ENCODE measurements around the gene B2M.

B2M gene

DNA sequence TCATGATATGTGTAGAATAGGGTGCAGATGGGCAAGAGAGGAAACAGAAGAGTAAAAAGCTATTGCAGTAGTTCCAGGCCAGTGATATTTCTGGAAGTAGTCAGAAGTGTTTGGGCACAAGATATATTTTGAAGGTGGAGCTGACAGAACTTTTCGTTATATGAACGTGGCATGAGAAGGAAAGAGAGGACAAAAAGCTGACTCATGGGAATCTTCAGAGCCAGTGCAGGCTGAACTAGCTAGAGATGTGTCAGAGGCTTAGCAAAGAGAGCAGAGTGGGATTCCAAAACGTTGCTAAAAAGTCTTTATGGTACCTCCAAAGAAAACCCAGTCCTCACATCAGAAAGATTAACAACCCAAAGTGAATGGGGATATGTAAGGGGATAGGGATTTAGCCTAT, 53.7 kb downstream of the B2M start:
- in situ Hi-C loops (cut with MboI; ENCODE audit: low sequenced_read_pairs) = no loop called here
